Measurements from ENCODE around the gene TOP3A. TPM values are rescaled to one million over a fixed set of nuclear protein-coding genes. Genes with fewer than 3 reads are reported as not detected.

TOP3A gene
- total RNA-seq, 1 donor from 2014 or later = 52.8 TPM

DNA sequence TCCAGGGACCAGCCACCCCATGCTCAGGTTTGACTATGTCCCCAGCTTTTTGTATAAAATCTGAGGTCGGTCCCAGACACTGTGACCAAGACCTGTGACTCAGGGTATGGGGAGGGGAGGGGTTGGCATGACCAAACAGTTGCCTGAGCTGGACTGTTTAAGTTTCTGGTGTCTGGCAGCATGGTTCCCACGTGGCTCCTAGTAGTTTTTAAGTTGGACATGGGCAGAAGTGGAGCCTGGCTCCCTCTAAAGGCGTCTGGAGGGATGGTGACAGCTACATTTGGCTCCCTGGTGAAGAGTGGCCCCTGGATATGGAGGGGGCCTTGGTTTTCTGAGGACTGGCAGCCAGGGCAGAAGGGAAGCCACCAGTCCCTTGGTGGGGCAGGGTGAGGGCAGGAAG is 8.2 kb upstream of the TOP3A start:
- Histone ChIP-seq H3K27ac (no peak overlapping the region), H3K4me3 (no peak overlapping the region), H3K27me3 (no peaks in the 10 kb centered on the region), H3K36me3 (peaks cover 61 to 81% of the 10 kb centered on the region in 2 donors), H3K4me1 (peaks cover 2 to 14% of the 10 kb centered on the region in 2 donors), H3K9me3 (no peaks in the 10 kb centered on the region)
- intact Hi-C loops (cut with DNase I) = no loop called here
- DNase-seq (ENCODE audit: low spot score in 2 of 2) = no peak
- TF ChIP-seq CTCF (IDR thresholded peaks at IDR 0.05) = no peak

DNA sequence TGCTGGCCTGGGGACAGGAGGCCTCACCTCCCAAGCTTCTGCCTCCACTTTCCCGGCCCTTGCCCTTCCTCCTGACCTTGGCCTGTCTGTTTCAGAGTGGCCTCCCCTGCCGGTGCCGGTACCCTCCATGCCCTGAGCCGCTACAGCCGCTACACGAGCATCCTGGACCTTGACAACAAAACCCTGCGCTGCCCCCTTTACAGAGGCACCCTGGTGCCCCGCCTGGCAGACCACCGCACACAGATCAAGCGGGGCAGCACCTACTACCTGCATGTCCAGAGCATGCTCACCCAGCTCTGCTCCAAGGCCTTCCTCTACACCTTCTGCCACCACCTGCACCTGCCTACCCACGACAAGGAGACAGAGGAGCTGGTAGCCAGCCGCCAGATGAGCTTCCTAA is 7.7 kb upstream of the TOP3A start:
- intact Hi-C loops (cut with DNase I) = no loop called here
- H3K4me1 ChIP-seq = peaks cover 4 to 19% of the 10 kb centered on the region in 2 donors
- H3K9me3 ChIP-seq = no peaks in the 10 kb centered on the region
- TF ChIP-seq CTCF (IDR thresholded peaks at IDR 0.05) = no peak
- H3K4me3 ChIP-seq = no peak overlapping the region
- H3K36me3 ChIP-seq = peaks cover 58 to 83% of the 10 kb centered on the region in 2 donors
- H3K27ac ChIP-seq = no peak overlapping the region
- H3K27me3 ChIP-seq = no peaks in the 10 kb centered on the region
- no peak for DNase-seq (ENCODE audit: low spot score in 2 of 2)

DNA sequence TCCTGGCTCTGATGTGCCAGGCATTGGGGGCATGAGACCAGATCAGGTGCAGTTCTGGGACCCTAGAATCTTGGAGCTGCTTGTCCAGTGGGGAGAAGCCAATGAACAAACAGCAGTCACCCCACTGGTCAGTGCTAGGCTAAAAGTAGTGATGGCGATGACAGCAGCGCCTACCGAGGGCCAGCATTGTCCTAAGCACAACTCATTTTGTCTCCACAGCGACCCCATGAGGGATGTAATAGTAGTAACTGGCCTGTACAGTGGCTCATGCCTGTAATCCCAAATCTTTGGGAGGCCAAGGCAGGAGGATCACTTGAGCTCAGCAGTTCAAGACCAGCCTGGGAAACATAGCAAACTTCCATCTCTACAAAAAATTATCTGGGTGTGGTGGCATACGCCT is 6.5 kb upstream of the TOP3A start:
- no peak for DNase-seq (ENCODE audit: low spot score in 2 of 2)

GRCh38 chr17:18320301-18320700 is 5.5 kb upstream of the TOP3A start:
- Histone ChIP-seq H3K27ac (no peak overlapping the region), H3K36me3 (peaks cover 50 to 69% of the 10 kb centered on the region in 2 donors), H3K4me3 (no peak overlapping the region), H3K27me3 (no peaks in the 10 kb centered on the region), H3K4me1 (peaks cover 9 to 38% of the 10 kb centered on the region in 2 donors), H3K9me3 (no peaks in the 10 kb centered on the region)
- intact Hi-C loops (cut with DNase I) = no loop called here
- no peak for TF ChIP-seq CTCF (IDR thresholded peaks at IDR 0.05)
- no peak for DNase-seq (ENCODE audit: low spot score in 2 of 2)

More for the DNA sequence above, 6.5 kb upstream of the TOP3A start:
- H3K36me3 ChIP-seq = peaks cover 55 to 75% of the 10 kb centered on the region in 2 donors
- no peaks in the 10 kb centered on the region for H3K9me3 ChIP-seq
- no peaks in the 10 kb centered on the region for H3K27me3 ChIP-seq
- H3K4me1 ChIP-seq = peaks cover 4 to 31% of the 10 kb centered on the region in 2 donors
- intact Hi-C loops (cut with DNase I) = no loop called here
- no peak overlapping the region for H3K27ac ChIP-seq
- no peak for TF ChIP-seq CTCF (IDR thresholded peaks at IDR 0.05)
- H3K4me3 ChIP-seq = no peak overlapping the region

DNA sequence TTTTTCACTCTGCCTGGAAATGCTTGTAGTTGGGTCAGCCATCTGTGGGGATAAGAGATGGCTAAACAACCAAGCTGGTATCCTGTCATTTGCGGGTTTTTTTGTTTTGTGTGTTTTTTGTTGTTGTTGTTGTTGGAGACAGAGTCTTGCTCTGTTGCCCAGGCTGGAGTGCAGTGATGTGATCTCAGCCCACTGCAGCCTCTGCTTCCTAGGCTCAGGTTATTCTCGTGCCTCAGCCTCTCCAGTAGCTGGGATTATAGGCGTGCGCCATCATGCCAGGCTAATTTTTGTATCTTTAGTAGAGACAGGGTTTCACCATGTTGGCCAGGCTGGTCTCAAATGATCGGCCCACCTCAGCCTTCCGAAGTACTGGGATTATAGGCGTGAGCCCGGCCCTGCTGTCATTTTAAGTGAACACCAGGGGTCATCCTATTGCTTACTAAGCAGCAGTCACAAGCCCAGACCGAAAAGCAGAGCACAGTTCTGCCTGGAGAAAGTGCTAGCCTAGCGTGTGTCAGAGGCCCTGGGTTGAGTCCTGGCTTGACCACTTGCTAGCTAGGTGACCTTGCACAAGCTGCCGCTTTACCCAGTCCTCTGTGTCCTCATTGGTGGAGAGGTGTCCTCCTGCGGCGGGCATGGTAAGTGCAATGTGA is 4.9 kb upstream of the TOP3A start:
- DNase-seq (ENCODE audit: low spot score in 2 of 2) = no peak
- H3K4me3 ChIP-seq = no peak overlapping the region
- intact Hi-C loops (cut with DNase I) = loop anchor here (5.0 kb wide), 1 partner anchor 43 kb away; the partner anchor contains the start of gene SHMT1
- peaks cover 44 to 66% of the 10 kb centered on the region in 2 donors for H3K36me3 ChIP-seq
- peak in 1 of 3 experiments; percentile 29 for TF ChIP-seq CTCF (IDR thresholded peaks at IDR 0.05)
- H3K9me3 ChIP-seq = no peaks in the 10 kb centered on the region
- no peaks in the 10 kb centered on the region for H3K27me3 ChIP-seq
- H3K27ac ChIP-seq = no peak overlapping the region
- H3K4me1 ChIP-seq = peaks cover 9 to 38% of the 10 kb centered on the region in 2 donors
